Measurements from ENCODE around the gene GYG1.

GYG1 gene

DNA sequence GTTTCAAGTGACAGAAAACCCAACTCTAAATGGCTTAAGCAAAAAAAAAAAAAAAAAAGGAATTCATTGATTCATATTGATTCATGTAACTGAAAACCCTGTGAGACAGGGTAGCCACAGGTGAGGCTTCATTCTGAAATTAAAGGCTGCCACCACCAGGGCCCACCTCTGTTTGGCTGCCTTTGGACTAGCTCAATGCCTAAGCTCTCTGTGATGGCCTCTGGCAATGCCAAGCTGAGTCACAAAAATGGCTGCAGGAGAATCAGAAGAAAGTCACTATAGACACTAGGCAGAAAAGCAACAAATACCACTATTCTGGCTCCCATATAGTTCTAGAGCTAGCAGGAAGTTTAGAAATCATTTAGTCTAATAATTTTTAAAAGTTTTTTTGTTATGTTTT, 38.2 kb upstream of the GYG1 start:
- no peak for DNase-seq (ENCODE audit: low read depth)
- TF ChIP-seq, protein P1, sequence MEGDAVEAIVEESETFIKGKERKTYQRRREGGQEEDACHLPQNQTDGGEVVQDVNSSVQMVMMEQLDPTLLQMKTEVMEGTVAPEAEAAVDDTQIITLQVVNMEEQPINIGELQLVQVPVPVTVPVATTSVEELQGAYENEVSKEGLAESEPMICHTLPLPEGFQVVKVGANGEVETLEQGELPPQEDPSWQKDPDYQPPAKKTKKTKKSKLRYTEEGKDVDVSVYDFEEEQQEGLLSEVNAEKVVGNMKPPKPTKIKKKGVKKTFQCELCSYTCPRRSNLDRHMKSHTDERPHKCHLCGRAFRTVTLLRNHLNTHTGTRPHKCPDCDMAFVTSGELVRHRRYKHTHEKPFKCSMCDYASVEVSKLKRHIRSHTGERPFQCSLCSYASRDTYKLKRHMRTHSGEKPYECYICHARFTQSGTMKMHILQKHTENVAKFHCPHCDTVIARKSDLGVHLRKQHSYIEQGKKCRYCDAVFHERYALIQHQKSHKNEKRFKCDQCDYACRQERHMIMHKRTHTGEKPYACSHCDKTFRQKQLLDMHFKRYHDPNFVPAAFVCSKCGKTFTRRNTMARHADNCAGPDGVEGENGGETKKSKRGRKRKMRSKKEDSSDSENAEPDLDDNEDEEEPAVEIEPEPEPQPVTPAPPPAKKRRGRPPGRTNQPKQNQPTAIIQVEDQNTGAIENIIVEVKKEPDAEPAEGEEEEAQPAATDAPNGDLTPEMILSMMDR (IDR thresholded peaks at IDR 0.05; ENCODE audit: control insufficient read depth, extremely low read depth, insufficient read depth): no peak
- H3K4me3 ChIP-seq (ENCODE audit: low read depth, low read length): no peak overlapping the region

DNA sequence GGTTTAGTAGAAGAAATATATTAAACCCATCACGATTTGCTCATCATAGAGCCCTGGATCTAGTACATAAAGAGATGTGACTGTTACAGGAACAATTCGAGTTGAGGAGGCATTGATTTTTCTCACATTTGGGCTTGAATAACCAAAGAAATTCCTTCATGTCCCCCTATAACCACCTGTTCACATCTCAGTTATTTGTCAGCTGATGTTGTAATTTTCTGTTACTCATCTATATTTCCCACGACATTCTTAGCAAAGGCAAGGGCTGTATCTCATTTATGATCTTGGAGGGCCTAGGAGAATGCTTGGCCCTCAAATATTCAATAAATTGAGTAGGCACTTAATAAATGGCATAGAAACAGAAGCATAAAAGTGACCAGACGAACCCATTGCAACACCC, 36.4 kb upstream of the GYG1 start:
- no peak overlapping the region for H3K4me3 ChIP-seq (ENCODE audit: low read depth, low read length)
- DNase-seq (ENCODE audit: low read depth): no peak
- TF ChIP-seq, protein P1 (IDR thresholded peaks at IDR 0.05; ENCODE audit: control insufficient read depth, extremely low read depth, insufficient read depth): no peak

DNA sequence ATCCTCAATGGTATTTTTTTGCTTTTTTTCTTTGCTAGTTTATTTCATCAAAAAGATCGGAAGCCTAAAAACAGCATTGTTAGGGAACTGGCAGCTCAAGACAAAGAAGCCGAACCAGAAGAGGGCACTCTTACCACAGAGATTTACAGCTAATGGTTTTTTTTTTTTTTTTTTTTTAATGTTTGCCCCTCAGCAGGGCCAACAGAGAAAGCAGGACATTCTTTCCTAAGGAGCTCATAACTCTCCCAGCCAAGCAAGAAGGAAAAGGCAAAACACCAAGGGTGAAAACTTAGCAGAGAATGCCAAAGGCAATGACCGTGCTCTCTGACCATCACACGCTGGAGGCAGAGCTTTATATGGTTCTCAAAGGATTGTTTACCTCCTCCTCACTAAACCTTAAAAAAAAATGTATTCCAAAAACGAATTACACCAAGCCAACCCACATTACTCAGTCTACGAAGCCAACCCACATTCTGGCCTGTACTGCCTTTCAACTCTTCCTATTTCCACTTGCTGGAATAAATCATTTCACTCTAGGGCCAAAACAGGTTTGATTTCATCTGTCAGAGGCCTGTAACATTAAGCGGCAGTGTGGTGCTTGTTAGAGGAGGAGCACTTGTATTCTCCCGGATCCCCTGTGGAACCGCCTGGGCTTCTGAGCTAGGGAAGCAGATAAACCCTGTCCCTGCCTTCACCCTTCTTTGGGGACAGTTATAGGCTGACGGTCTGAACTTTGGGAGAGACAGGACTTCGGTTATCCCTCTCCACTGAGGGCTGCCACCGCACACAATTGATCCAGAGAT, 35.6 kb upstream of the GYG1 start:
- TF ChIP-seq, protein P1 (IDR thresholded peaks at IDR 0.05; ENCODE audit: control insufficient read depth, extremely low read depth, insufficient read depth): peak; percentile 73
- no peak overlapping the region for H3K4me3 ChIP-seq (ENCODE audit: low read depth, low read length)
- peak; percentile 67 for DNase-seq (ENCODE audit: low read depth)

DNA sequence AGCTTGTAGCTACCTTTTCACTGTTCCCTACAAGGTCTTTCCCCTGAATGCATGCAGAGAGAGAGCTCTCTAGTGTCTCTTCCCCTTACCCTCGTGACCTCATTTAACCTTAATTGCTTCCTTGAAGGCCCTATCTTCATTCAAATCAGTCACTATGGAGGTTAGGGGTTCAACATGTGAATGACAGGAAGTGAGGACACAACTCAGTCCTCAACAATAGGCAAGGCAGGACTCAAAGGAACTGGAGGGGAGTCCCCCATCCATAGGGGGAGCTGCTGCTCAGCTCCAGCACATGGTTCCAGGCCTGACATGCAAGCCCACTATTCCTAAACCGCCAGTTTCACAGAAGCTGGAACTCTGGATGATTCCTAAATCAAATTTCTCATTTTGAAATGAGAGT, 33.8 kb upstream of the GYG1 start:
- DNase-seq (ENCODE audit: low read depth): no peak
- TF ChIP-seq, protein P1 (IDR thresholded peaks at IDR 0.05; ENCODE audit: control insufficient read depth, extremely low read depth, insufficient read depth): 0 out of 2 replicates have a peak, but pooled peaks have one; percentile 22
- no peak overlapping the region for H3K4me3 ChIP-seq (ENCODE audit: low read depth, low read length)

DNA sequence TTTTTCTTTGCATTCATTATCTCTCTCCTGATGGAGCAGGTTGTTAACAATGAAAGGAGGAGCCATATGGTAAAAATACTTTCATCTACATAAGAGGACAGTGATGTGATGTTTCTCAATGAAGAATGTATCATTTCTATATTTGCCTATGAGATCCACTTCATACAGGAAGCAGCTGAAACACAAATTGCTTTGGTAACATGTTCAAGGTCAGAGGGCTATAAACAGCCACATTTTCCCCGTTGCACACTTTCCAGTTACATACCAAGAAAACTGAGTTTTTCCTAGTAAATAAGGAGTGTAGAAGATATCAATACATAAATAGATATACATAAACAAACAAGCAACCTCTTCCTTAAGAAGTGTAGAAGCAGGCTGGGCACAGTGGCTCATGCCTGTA, 32.6 kb upstream of the GYG1 start:
- TF ChIP-seq, protein P1 (IDR thresholded peaks at IDR 0.05; ENCODE audit: control insufficient read depth, extremely low read depth, insufficient read depth): no peak
- no peak for DNase-seq (ENCODE audit: low read depth)
- H3K4me3 ChIP-seq (ENCODE audit: low read depth, low read length): no peak overlapping the region

DNA sequence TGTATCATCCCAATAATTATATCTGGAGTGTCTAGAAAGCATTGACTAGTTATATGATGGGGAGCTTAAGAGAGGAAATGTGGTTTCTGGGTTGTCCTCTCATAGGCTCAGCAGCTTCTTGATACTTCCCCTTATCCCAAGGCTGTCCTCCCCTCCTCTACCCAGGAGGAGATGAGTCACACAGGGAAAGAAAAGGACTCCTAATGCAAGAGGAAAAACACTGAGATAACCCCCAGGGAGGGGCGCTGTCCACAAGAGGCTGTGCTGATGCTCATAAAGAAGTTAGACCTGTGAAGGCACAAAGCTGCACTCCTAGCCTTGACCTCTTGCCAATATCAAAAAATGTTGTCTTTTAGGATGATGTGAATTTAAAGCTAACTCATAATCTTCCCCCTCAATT, 28.8 kb upstream of the GYG1 start:
- no peak for DNase-seq (ENCODE audit: low read depth)
- TF ChIP-seq, protein P1 (IDR thresholded peaks at IDR 0.05; ENCODE audit: control insufficient read depth, extremely low read depth, insufficient read depth): no peak

DNA sequence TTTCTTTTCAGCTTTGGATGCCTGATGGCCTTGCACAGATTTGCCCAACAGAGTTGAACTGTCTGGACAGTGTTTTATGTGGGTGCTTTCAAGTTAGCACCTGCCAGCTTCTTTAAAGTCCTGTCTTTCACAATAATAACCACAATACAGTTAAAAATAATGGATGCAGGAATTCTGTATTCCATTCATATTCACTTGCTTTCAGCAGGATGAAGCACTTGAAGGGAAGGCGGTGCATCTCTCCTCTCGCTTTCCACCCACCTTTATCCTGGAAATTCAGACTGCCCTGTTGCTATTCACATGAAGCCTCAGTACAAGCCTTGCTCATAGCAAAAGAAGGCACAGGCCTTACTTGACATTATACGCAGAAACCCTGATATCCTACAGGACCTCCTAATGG, 26.5 kb upstream of the GYG1 start:
- DNase-seq (ENCODE audit: low read depth): no peak
- TF ChIP-seq, protein P1 (IDR thresholded peaks at IDR 0.05; ENCODE audit: control insufficient read depth, extremely low read depth, insufficient read depth): no peak
- H3K4me3 ChIP-seq (ENCODE audit: low read depth, low read length): no peak overlapping the region

More for the DNA sequence above, 28.8 kb upstream of the GYG1 start:
- H3K4me3 ChIP-seq (ENCODE audit: low read depth, low read length): no peak overlapping the region

Measured in LNCaP clone FGC (cell line).